ENCODE measurements around the gene FGD5.

DNA sequence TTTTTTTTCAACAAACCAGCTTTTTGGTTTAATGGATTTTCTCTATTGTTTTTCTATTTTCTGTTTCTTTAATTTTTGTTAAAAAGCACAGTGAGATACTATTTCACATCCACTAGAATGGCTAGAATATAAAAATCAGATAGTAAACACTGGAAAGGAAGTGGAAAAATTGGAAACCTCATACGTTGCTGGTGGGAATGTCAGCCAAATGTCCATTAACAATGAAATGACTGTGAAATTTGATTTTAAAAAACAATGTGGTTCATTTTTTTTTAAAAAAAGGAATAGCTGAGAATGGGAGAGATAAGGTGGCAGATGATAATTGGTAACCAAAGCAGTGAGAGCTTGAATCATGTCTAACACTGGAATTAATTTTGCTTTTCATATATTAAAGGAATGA is 148.5 kb downstream of the FGD5 start:
- TF ChIP-seq, protein P1, sequence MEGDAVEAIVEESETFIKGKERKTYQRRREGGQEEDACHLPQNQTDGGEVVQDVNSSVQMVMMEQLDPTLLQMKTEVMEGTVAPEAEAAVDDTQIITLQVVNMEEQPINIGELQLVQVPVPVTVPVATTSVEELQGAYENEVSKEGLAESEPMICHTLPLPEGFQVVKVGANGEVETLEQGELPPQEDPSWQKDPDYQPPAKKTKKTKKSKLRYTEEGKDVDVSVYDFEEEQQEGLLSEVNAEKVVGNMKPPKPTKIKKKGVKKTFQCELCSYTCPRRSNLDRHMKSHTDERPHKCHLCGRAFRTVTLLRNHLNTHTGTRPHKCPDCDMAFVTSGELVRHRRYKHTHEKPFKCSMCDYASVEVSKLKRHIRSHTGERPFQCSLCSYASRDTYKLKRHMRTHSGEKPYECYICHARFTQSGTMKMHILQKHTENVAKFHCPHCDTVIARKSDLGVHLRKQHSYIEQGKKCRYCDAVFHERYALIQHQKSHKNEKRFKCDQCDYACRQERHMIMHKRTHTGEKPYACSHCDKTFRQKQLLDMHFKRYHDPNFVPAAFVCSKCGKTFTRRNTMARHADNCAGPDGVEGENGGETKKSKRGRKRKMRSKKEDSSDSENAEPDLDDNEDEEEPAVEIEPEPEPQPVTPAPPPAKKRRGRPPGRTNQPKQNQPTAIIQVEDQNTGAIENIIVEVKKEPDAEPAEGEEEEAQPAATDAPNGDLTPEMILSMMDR (IDR thresholded peaks at IDR 0.05): no peak
- TF ChIP-seq POLR2A (IDR thresholded peaks at IDR 0.05): no peak
